Colonic mucosa (tissue), 4 donors: ENCODE data around the gene ITIH2. TPM values are rescaled to one million over a fixed set of nuclear protein-coding genes. Genes with fewer than 3 reads are reported as not detected.

Experiments used
- DNase-seq: peaks from one replicate; pipeline ENCODE4 v3.0.0-alpha.2; 2020
- H3K27ac ChIP-seq: fragments of 200-600 bp; one replicate; pipeline ENCODE4 v1.8.0; 2021
- H3K27me3 ChIP-seq: fragments of 200-600 bp; one replicate; pipeline ENCODE4 v1.8.0; 2021
- H3K36me3 ChIP-seq: fragments of 200-600 bp; one replicate; pipeline ENCODE4 v1.8.0; 2021
- H3K4me1 ChIP-seq: fragments of 200-600 bp; one replicate; pipeline ENCODE4 v1.8.0; 2021; ENCODE audit warnings: mild to moderate bottlenecking
- H3K4me3 ChIP-seq: fragments of 200-600 bp; one replicate; pipeline ENCODE4 v1.8.0; 2021
- H3K9ac ChIP-seq, 2 donors: one replicate each; pipeline ENCODE4 v1.7.0; 2013; ENCODE audit warnings: control low read depth in 2 of 2, low read depth in 2 of 2, low read length in 2 of 2
- H3K9me3 ChIP-seq: fragments of 200-600 bp; one replicate; pipeline ENCODE4 v1.8.0; 2021
- intact Hi-C: fragments of 100-400 bp; cut with DNase I; formaldehyde crosslinking; loops from one replicate; pipeline ENCODE4 v1.14.1; 2022
- total RNA-seq, 2 donors: library from RNA; stranded (reverse); fragmentation: NEBNext Ultra II Directional in 1 of 2; extraction: Animal tissue kit (Norgen Biotek cat#: 25700) in 1 of 2; gene quantifications; one replicate each; pipeline ENCODE4 v1.2.1, GENCODE V29; 2021
- TF ChIP-seq, protein P1 (sequence below): fragments of 200-600 bp; IDR thresholded peaks from one replicate; pipeline ENCODE4 v1.8.0; 2022; ENCODE audit warnings: antibody characterized with exemption, mild to moderate bottlenecking
- donor health status: healthy.
- donor health status: DM: no; HTN: no; CAD: no.
- donor health status: DM: no; HTN: no; CAD: no.

ITIH2 gene
- total RNA-seq, 2 donors from 2014 or later, result 1.6 TPM; not detected in 1

DNA sequence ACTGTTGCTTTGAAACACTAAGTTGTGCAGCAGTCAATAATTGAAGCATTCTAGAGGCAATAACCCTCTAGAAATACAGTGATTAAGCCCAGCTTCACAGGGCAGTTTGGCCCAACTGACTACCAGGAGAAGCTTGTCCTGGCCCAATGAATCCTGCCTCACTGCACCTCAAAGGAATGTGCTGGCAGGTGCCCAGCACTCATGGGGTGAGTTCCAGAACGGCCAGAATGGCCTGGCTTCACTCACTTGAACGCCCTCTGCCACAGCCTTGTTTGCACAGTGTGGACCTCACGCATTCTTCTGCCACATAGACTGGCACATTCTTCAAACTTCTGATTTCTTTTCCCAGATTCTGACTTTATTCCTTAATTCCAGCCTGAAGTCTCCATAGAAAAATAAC lies 6.6 kb upstream of the ITIH2 start:
- H3K4me3 ChIP-seq, result no peak overlapping the region
- H3K36me3 ChIP-seq, result no peaks in the 10 kb centered on the region
- no peaks in the 10 kb centered on the region for H3K4me1 ChIP-seq
- DNase-seq, result no peak
- H3K9me3 ChIP-seq, result no peaks in the 10 kb centered on the region
- H3K27me3 ChIP-seq, result no peaks in the 10 kb centered on the region
- H3K9ac ChIP-seq, result no peak overlapping the region
- TF ChIP-seq, protein P1, sequence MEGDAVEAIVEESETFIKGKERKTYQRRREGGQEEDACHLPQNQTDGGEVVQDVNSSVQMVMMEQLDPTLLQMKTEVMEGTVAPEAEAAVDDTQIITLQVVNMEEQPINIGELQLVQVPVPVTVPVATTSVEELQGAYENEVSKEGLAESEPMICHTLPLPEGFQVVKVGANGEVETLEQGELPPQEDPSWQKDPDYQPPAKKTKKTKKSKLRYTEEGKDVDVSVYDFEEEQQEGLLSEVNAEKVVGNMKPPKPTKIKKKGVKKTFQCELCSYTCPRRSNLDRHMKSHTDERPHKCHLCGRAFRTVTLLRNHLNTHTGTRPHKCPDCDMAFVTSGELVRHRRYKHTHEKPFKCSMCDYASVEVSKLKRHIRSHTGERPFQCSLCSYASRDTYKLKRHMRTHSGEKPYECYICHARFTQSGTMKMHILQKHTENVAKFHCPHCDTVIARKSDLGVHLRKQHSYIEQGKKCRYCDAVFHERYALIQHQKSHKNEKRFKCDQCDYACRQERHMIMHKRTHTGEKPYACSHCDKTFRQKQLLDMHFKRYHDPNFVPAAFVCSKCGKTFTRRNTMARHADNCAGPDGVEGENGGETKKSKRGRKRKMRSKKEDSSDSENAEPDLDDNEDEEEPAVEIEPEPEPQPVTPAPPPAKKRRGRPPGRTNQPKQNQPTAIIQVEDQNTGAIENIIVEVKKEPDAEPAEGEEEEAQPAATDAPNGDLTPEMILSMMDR, result no peak
- no peak overlapping the region for H3K27ac ChIP-seq
- intact Hi-C loops, result no loop called here

DNA sequence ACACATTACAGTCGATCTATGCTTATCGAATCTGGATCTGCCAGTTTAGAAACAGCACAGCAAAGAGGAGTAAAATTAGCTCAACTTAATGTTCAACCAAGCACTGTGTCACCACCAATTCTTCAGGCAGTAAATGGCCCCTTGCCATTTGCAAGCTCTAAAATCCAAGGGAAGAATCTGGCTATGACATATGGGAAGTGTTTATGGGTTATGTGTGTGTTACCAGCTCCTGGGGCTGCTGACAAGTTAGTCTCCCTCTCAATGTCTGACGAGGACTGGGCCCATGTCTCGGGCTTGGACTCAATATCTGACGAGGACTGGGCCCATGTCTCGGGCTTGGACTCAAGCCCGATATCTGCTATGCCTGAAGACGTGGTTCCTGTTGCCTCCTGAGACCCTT lies 5.7 kb upstream of the ITIH2 start:
- H3K4me1 ChIP-seq, result no peaks in the 10 kb centered on the region
- no peaks in the 10 kb centered on the region for H3K9me3 ChIP-seq
- no peak overlapping the region for H3K27ac ChIP-seq
- TF ChIP-seq, protein P1, result no peak
- no peak for DNase-seq
- H3K27me3 ChIP-seq, result no peaks in the 10 kb centered on the region
- H3K9ac ChIP-seq, result no peak overlapping the region
- H3K4me3 ChIP-seq, result no peak overlapping the region
- intact Hi-C loops, result no loop called here
- no peaks in the 10 kb centered on the region for H3K36me3 ChIP-seq

DNA sequence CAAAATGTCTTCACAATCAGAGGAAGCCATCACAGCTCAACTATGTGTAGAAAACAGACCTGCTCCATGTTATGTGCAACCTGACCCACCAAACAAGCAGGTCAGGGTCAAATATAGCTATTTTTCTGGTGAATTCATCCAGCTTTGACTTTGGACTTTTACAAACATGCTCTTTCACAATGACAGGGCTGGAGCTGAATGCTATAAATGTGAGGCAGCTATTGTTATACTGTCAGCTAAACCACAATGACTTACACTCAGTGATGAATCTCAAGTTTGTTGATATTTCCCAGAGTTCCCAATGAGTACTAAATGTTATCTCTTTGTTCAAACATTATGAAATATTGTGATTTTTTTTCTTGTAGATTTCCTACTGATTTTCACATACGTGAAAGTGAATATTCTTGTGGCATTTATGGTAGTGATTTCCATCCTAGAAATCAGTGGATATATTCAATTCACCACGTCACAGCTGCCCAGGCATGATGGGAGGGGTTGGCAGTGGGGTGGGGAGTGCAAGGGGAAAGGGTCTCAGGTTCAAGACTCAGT lies 2.5 kb upstream of the ITIH2 start:
- H3K9ac ChIP-seq, result no peak overlapping the region
- no peaks in the 10 kb centered on the region for H3K27me3 ChIP-seq
- no peak overlapping the region for H3K27ac ChIP-seq
- H3K9me3 ChIP-seq, result no peaks in the 10 kb centered on the region
- no peaks in the 10 kb centered on the region for H3K36me3 ChIP-seq
- no peak overlapping the region for H3K4me3 ChIP-seq
- no peak for DNase-seq
- intact Hi-C loops, result no loop called here
- TF ChIP-seq, protein P1, result no peak
- no peaks in the 10 kb centered on the region for H3K4me1 ChIP-seq

DNA sequence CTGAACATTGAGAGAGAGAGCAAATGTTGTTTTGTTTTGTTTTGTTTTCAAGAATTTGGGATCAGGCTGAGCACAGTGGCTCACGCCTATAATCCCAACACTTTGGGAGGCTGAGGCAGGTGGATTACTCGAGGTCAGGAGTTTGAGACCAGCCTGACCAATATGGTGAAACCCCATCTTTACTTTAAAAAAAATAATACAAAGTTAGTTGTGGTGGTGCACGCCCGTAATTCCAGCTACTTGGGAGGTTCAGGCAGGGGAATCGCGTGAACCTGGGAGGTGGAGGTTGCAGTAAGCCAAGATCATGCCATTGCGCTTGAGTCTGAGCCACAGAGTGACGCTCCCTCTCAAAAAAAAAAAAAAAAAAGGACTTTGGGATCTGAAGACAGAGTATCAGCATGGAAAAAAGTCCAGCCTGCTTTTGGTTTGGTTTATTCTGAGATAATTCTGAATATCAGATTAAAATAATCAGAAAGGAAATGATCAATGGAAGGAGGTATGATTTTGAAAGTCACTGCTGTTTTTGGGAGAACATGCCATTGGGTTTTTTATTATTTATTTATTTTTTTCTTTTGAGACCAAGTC lies 1.9 kb upstream of the ITIH2 start:
- TF ChIP-seq, protein P1, result no peak
- intact Hi-C loops, result no loop called here
- Histone ChIP-seq H3K9ac (no peak overlapping the region), H3K27me3 (no peaks in the 10 kb centered on the region), H3K9me3 (no peaks in the 10 kb centered on the region), H3K27ac (no peak overlapping the region), H3K4me3 (no peak overlapping the region), H3K36me3 (no peaks in the 10 kb centered on the region), H3K4me1 (no peaks in the 10 kb centered on the region)
- DNase-seq, result no peak

DNA sequence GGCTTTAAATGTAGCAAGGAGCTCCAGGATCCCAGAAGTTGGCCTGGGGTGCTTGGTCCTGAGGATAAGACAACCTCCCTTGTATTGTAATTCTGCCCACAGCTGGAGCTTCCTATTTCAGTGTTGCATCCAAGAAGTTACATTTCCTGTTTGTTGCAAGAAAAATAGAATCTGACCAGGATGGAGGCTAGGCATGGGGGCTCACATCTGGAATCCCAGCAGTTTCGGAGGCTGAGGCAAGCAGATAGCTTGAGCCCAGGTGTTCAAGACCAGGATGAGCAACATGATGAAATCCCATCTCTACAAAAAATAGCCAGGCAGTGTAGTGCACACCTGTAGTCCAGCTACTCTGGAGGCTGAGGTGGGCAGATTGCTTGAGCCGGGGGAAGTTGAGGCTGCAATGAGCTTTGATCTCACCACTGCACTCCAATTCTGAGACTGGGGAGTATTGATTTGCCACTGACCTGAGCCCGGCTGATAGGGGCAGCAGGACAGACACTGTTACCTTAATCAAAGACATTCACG lies 766 bp upstream of the ITIH2 start:
- Histone ChIP-seq H3K27ac (no peak overlapping the region), H3K4me3 (no peak overlapping the region), H3K36me3 (no peaks in the 10 kb centered on the region), H3K27me3 (no peaks in the 10 kb centered on the region), H3K9me3 (no peaks in the 10 kb centered on the region), H3K4me1 (no peaks in the 10 kb centered on the region), H3K9ac (no peak overlapping the region)
- DNase-seq, result no peak
- intact Hi-C loops, result no loop called here
- TF ChIP-seq, protein P1, result no peak
